Activated CD4-positive, alpha-beta memory T cell treated with anti-CD3 and anti-CD28 coated beads, Interleukin-2, amount 10 ng/mL, durations not matched to agents 7 days and 5 days (primary cell): ENCODE data around the gene FZR1. TPM values are rescaled to one million over a fixed set of nuclear protein-coding genes. Genes with fewer than 3 reads are reported as not detected.
A peak's percentile ranks its signal among the peaks of the same experiment; 100 is the strongest.

Experiments
- CTCF ChIA-PET: fragments of 350-600 bp; sonication (Branson Sonifier 250); formaldehyde crosslinking; loops from one replicate; lab custom pipeline; 2021; ENCODE audit warnings: antibody characterized with exemption, inconsistent platforms; lab: Charles Lee
- POLR2A ChIA-PET: fragments of 350-600 bp; sonication (Branson Sonifier 250); formaldehyde crosslinking; loops from one replicate; lab custom pipeline; 2021; ENCODE audit warnings: antibody characterized with exemption; lab: Charles Lee
- DNase-seq: peaks from one replicate; pipeline ENCODE4 v3.0.0-alpha.2; 2020
- H3K27ac Mint-ChIP-seq: one replicate; pipeline ENCODE4 v1.8.0; 2021; ENCODE audit warnings: mild to moderate bottlenecking, mixed read lengths
- H3K27me3 Mint-ChIP-seq: one replicate; pipeline ENCODE4 v1.8.0; 2021; ENCODE audit warnings: mixed read lengths
- H3K36me3 Mint-ChIP-seq: one replicate; pipeline ENCODE4 v1.8.0; 2021; ENCODE audit warnings: low read depth, mixed read lengths
- H3K4me1 Mint-ChIP-seq: one replicate; pipeline ENCODE4 v1.8.0; 2021; ENCODE audit warnings: mixed read lengths
- H3K4me3 Mint-ChIP-seq: one replicate; pipeline ENCODE4 v1.8.0; 2021; ENCODE audit warnings: mild to moderate bottlenecking, mixed read lengths
- H3K9me3 Mint-ChIP-seq: one replicate; pipeline ENCODE4 v1.8.0; 2021; ENCODE audit warnings: mixed read lengths
- total RNA-seq, 2 experiments: library from RNA; stranded (reverse); gene quantifications; one replicate each; pipeline ENCODE4 v1.2.3, GENCODE V29; 2021

FZR1 gene
- total RNA-seq, 2 experiments from 2014 or later, result 72.2 to 75.6 TPM

DNA sequence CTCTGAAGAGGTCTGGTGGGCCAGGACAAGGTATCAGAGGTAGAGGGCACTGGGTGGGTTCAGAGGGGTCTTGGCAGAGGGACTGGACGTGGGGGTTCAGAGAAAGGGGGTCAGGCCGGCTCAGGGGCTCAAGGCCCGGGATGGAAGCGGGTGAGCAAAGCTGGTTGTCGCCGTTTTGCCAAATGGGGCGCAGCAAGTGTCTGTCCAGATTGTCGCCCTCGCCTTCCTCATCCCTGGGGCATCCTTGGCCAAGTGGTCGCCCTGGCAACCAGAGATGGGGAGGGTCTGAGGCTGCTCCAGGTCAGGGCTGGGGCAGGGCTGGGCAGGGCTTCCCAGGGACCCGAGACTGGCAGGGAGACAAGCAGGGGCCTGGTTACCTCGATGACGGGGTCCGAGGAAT lies 12.5 kb upstream of the FZR1 start:
- POLR2A ChIA-PET, result interaction anchor here (1.0 kb wide), 1 partner anchor 13 kb away, joined by 3 read pairs; no protein-coding TSS in a partner anchor
- DNase-seq, result no peak
- peak overlapping the region; percentile 26 for H3K27ac Mint-ChIP-seq
- no peaks in the 10 kb centered on the region for H3K27me3 Mint-ChIP-seq
- H3K36me3 Mint-ChIP-seq, result peaks cover 24% of the 10 kb centered on the region
- H3K4me3 Mint-ChIP-seq, result no peak overlapping the region
- H3K4me1 Mint-ChIP-seq, result peaks cover 20% of the 10 kb centered on the region
- CTCF ChIA-PET, result interaction anchor here (0.6 to 2.0 kb wide), 2 partner anchors 9 to 347 kb away, joined by 3 to 24 read pairs; no protein-coding TSS in a partner anchor
- no peaks in the 10 kb centered on the region for H3K9me3 Mint-ChIP-seq

DNA sequence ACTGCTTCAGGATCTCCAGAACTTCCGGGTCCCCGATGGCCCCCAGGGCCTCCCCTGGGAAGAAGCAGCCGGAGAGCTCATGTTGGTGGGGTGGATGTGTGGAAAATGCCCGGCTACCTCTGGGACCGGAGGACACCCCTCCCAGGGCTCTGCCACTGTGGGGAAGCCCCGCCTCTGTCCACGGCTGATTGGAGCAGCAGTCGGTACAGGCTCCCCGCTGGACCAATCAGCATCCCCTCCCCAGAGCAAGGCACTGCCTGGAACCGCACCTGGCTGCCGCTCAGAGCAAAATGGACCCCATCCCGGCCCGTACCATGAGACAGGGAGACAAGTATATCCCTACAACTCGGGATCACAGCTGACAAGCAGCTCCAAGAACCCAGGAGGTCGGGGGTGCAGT lies 12.1 kb upstream of the FZR1 start:
- H3K27me3 Mint-ChIP-seq, result no peaks in the 10 kb centered on the region
- no peak overlapping the region for H3K4me3 Mint-ChIP-seq
- POLR2A ChIA-PET, result interaction anchor here (0.7 to 1.0 kb wide), 2 partner anchors 12 to 13 kb away, joined by 3 to 4 read pairs; no protein-coding TSS in a partner anchor
- DNase-seq, result peak; percentile 45
- H3K4me1 Mint-ChIP-seq, result peaks cover 24% of the 10 kb centered on the region
- no peaks in the 10 kb centered on the region for H3K9me3 Mint-ChIP-seq
- H3K36me3 Mint-ChIP-seq, result peaks cover 25% of the 10 kb centered on the region
- no peak overlapping the region for H3K27ac Mint-ChIP-seq
- CTCF ChIA-PET, result interaction anchor here (0.6 to 2.0 kb wide), 4 partner anchors 9 to 347 kb away, joined by 3 to 24 read pairs (median 3); no protein-coding TSS in a partner anchor

- Mint-ChIP-seq H3K4me1 (peaks cover 27% of the 10 kb centered on the region), H3K36me3 (peaks cover 27% of the 10 kb centered on the region), H3K27me3 (no peaks in the 10 kb centered on the region), H3K27ac (peak overlapping the region; percentile 35), H3K9me3 (no peaks in the 10 kb centered on the region), H3K4me3 (no peak overlapping the region)
- DNase-seq, result peak; percentile 45
- CTCF ChIA-PET, result interaction anchor here (0.6 to 2.0 kb wide), 5 partner anchors 9 to 348 kb away, joined by 3 to 24 read pairs (median 3); partner anchors contain the start of gene MRPL54
- POLR2A ChIA-PET, result interaction anchor here (0.7 to 1.0 kb wide), 4 partner anchors 12 to 544 kb away, joined by 3 to 4 read pairs (median 3); no protein-coding TSS in a partner anchor
Observed at GRCh38 chr19:3494559-3494958, 11.6 kb upstream of the FZR1 start.

DNA sequence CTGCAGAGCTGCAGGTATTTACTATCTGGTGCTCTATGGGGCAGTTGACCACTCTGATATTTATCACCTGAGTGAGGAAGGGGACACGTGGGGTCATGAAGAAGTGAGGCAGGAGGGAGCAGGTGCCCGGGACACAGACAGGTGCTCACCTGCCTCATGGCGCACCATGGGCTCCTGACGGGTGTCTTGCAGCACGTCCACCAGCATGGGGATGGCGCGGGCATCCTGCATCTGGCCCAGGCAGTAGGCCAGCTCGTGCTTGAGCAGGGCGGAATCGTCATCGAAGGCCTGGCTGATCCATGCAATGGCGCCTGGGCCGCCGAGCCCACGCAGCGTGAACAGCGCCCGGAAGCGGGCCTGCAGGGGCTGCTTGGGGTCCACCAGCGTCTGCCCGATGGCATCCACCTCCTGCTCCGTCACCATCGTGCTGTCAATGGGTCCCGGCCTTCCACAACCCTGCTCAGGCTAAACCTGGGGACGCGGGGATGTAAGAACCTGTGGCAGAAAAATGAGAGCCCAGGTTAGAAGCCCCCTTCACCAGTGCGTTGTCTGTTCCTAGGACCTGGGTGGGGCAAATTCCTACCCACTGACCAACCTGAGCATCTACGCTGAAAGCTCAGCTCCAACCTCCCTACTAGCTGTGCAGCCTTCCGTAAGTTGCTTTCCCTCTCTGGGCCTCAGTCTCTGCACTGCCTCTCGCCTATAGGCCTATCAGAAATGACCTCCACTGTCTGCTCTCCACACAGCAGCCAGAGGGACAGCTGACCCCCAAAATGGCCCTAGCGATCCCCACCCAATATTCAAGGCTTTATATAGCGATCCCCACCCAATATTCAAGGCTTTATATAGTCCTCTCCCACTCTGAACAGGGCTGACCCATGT lies 9.5 kb upstream of the FZR1 start:
- H3K4me1 Mint-ChIP-seq, result peaks cover 39% of the 10 kb centered on the region
- no peaks in the 10 kb centered on the region for H3K9me3 Mint-ChIP-seq
- H3K27ac Mint-ChIP-seq, result no peak overlapping the region
- no peak overlapping the region for H3K4me3 Mint-ChIP-seq
- peaks cover 27% of the 10 kb centered on the region for H3K36me3 Mint-ChIP-seq
- DNase-seq, result no peak
- ChIA-PET CTCF (interaction anchor here (0.6 kb wide), 1 partner anchor 8 kb away, joined by 7 read pairs; no protein-coding TSS in a partner anchor), POLR2A (no interaction called here)
- no peaks in the 10 kb centered on the region for H3K27me3 Mint-ChIP-seq

- CTCF ChIA-PET, result interaction anchor here (1.1 kb wide), 1 partner anchor 68 kb away, joined by 3 read pairs; no protein-coding TSS in a partner anchor
- H3K27me3 Mint-ChIP-seq, result no peaks in the 10 kb centered on the region
- H3K27ac Mint-ChIP-seq, result no peak overlapping the region
Observed at GRCh38 chr19:3497757-3498520, 8.2 kb upstream of the FZR1 start.

DNA sequence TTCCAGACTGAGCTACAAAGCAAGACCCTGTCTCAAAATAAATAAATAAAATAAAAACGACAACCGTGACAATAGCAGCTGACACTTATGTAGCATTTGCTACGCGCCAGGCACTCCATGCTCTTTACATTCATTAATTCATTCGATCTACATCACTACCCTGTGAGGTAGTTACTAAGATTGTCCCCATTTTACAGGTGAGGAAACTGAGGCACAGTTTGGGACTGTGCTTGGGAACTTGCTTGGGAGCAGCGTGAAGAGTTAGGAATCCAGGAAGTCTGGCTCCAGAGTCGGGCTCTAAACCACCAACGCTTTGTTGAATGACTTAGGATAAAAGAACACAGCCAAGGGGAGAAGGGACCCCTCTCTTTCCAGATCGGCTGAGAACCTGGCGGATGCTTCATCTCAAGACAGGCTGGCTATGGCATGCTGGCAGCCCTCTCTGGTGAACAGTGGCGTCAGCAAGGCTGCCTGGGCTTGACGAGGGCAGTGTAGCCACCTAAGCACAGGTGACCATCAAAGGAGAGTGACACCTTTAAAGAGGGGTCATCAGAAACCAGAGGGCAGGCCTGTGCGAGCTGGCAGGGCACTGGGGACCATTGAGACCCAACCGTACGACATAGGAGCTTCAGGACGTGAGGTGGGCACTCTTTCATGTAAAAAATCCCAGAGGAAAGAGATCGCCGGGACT lies 6.2 kb upstream of the FZR1 start:
- no peak for DNase-seq
- peaks cover 23% of the 10 kb centered on the region for H3K36me3 Mint-ChIP-seq
- peak overlapping the region; percentile 95 for H3K27ac Mint-ChIP-seq
- H3K9me3 Mint-ChIP-seq, result no peaks in the 10 kb centered on the region
- H3K27me3 Mint-ChIP-seq, result no peaks in the 10 kb centered on the region
- peaks cover 36% of the 10 kb centered on the region for H3K4me1 Mint-ChIP-seq
- ChIA-PET POLR2A (interaction anchor here (1.0 to 1.8 kb wide), 6 partner anchors 10 to 485 kb away, joined by 3 to 8 read pairs (median 4); partner anchors contain the start of genes EEF2, MFSD12 and SMIM24), CTCF (interaction anchor here (0.6 to 3.4 kb wide), 3 partner anchors 15 to 27 kb away, joined by 5 to 23 read pairs (median 5); no protein-coding TSS in a partner anchor)
- peak overlapping the region; percentile 88 for H3K4me3 Mint-ChIP-seq

More at GRCh38 chr19:3497757-3498520, 8.2 kb upstream of the FZR1 start:
- H3K9me3 Mint-ChIP-seq, result no peaks in the 10 kb centered on the region
- H3K36me3 Mint-ChIP-seq, result peaks cover 24% of the 10 kb centered on the region
- POLR2A ChIA-PET, result interaction anchor here (0.6 kb wide), 1 partner anchor 217 kb away, joined by 3 read pairs; no protein-coding TSS in a partner anchor
- H3K4me1 Mint-ChIP-seq, result peaks cover 39% of the 10 kb centered on the region
- no peak for DNase-seq
- no peak overlapping the region for H3K4me3 Mint-ChIP-seq

DNA sequence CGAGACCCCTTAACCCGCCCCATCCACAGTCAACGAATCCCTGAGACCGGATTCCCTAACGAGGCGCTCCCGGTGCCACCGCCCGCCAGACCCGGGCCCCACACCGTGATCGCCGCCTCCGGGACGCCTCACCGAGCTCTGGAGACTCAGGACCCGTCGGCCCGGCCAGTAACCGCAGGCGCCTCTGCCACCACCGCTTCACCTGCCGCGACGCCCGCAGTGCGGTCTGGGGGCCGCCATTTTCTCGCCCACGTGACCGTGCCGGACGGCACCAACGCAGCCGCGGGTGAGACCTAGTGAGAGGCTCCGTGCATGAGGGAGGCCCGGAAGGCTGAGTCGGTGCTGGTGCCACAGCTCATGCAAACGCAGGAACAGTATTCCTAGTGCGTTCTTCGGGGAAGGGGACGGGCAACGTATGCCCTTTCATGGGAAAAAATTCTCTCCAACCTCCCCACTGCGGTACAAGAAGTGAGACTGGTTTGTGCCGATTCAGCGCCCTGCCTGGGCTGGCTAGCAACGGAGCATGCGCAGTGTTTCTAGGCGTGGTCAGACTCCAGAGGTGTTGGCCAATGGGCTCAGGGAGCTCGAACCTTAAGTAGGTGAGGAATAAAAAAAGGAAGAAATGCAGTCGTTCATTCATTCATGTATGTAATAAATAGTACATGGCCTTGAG lies 5.5 kb upstream of the FZR1 start, which contains the start of gene DOHH:
Gene DOHH (minus strand): TSS at position 246 of the 673 bp plus-strand sequence. CDS start 3,860 bp downstream, outside the sequence.
- no peaks in the 10 kb centered on the region for H3K27me3 Mint-ChIP-seq
- peak within 1 kb of the TSS; percentile 88 for H3K4me3 Mint-ChIP-seq
- H3K36me3 Mint-ChIP-seq, result peaks cover 19% of the 10 kb centered on the region
- peak; percentile 96 for DNase-seq
- POLR2A ChIA-PET, result interaction anchor here (1.0 to 1.8 kb wide), 7 partner anchors 10 to 485 kb away, joined by 3 to 8 read pairs (median 4); partner anchors contain the start of genes EEF2, MFSD12 and SMIM24
- H3K27ac Mint-ChIP-seq, result peak within 1 kb of the TSS; percentile 95
- CTCF ChIA-PET, result interaction anchor here (0.5 to 3.4 kb wide), 6 partner anchors 12 to 123 kb away, joined by 3 to 23 read pairs (median 4); partner anchors contain the start of gene SMIM44
- peaks cover 36% of the 10 kb centered on the region for H3K4me1 Mint-ChIP-seq
- no peaks in the 10 kb centered on the region for H3K9me3 Mint-ChIP-seq

DNA sequence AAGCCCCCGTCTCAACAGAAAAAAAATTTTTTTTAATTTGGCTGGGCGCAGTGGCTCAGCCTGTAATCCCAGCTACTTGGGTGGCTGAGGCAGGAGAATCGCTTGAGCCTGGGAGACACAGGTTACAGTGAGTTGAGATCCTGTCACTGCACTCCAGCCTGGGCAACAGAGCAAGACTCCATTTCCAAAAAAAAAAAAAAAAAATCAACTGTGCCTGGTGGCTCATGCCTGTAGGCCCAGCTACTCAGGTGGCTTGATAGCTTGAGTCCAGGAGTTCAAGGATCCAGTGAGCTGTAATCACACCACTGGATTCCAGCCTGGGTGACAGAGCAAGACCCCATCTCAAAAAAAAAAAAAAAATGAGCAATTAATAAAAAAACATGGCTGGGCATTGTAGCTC lies 4.3 kb upstream of the FZR1 start:
- Mint-ChIP-seq H3K27ac (no peak overlapping the region), H3K9me3 (no peaks in the 10 kb centered on the region), H3K4me1 (peaks cover 40% of the 10 kb centered on the region), H3K27me3 (no peaks in the 10 kb centered on the region), H3K36me3 (peaks cover 13% of the 10 kb centered on the region), H3K4me3 (no peak overlapping the region)
- ChIA-PET POLR2A (no interaction called here), CTCF (interaction anchor here (1.1 to 3.4 kb wide), 4 partner anchors 14 to 72 kb away, joined by 3 to 23 read pairs (median 4); partner anchors contain the start of gene SMIM44)
- DNase-seq, result no peak

DNA sequence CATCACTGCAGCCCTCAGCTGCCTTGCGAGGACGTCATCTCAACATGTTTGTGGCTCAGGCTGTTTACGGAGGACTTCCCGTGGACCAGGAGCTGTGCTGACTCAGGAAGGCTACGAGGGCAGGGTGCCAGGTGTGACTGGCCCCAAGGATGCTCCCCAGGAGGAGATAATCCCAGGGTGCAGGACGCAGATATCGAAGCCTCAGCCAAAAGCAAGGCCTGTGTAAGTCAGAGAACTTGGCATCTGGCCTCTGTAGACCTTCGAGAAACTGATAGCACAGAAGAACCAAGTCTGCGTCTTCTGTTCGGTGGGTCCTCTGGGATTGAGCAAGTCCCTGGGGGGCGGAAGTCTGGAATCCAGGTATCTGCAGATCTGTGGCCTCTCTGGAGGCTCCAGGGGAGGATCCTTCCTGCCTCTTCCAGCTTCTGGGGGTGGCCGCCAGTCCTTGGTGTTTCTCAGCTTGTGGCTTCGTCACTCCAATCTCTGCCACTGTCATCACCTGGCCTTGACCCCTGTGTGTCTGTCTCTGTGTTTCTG lies 3.0 kb upstream of the FZR1 start:
- peaks cover 14% of the 10 kb centered on the region for H3K36me3 Mint-ChIP-seq
- H3K4me3 Mint-ChIP-seq, result no peak overlapping the region
- no peaks in the 10 kb centered on the region for H3K27me3 Mint-ChIP-seq
- no peaks in the 10 kb centered on the region for H3K9me3 Mint-ChIP-seq
- peaks cover 44% of the 10 kb centered on the region for H3K4me1 Mint-ChIP-seq
- DNase-seq, result no peak
- H3K27ac Mint-ChIP-seq, result no peak overlapping the region
- CTCF ChIA-PET, result interaction anchor here (0.7 to 1.4 kb wide), 4 partner anchors 18 to 899 kb away, joined by 3 read pairs; no protein-coding TSS in a partner anchor
- POLR2A ChIA-PET, result no interaction called here

GRCh38 chr19:3504735-3505134 lies 1.4 kb upstream of the FZR1 start:
- CTCF ChIA-PET, result interaction anchor here (0.6 to 0.7 kb wide), 4 partner anchors 8 to 204 kb away, joined by 3 to 7 read pairs (median 3); no protein-coding TSS in a partner anchor
- Mint-ChIP-seq H3K4me3 (peak overlapping the region; percentile 88), H3K27ac (peak overlapping the region; percentile 98), H3K27me3 (no peaks in the 10 kb centered on the region), H3K36me3 (peaks cover 25% of the 10 kb centered on the region), H3K9me3 (no peaks in the 10 kb centered on the region), H3K4me1 (peaks cover 48% of the 10 kb centered on the region)
- DNase-seq, result no peak
- POLR2A ChIA-PET, result interaction anchor here (1.0 to 1.9 kb wide), 2 partner anchors 12 to 50 kb away, joined by 3 to 8 read pairs; no protein-coding TSS in a partner anchor
